NCI-H1092 treated with DMSO at 0.1 percent for 48 hours (cell line): ENCODE results near the gene NPTXR.

Experiments used
- DNase-seq: peaks from one replicate; lab custom pipeline; 2025; lab: John Stamatoyannopoulos, UW

Gene NPTXR

GRCh38 chr22:38843657-38844314 is at the start of gene NPTXR:
TSS of gene NPTXR (minus strand) at chr22:38844028.
- DNase-seq, result peak; percentile 74

DNA sequence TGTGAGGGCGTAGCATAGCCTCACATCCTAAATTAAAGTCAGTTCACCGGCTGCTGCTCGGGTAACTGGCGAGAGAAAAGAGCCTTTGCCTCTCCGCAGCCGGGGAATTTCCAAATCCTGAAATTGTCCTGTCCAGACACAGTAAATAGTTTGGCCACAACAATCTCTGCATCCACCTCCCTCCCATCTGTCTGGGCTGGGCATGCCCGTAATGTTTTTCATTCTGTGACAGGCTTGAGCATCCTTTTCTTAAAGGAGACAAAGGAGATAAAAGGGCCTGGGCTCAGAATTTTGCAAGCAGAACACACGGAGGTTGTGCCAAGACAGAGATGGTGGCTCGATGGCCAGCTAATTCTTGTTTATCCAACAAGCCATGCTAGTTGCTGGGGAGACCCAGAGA is 47.4 kb upstream of the NPTXR start:
- DNase-seq, result no peak

DNA sequence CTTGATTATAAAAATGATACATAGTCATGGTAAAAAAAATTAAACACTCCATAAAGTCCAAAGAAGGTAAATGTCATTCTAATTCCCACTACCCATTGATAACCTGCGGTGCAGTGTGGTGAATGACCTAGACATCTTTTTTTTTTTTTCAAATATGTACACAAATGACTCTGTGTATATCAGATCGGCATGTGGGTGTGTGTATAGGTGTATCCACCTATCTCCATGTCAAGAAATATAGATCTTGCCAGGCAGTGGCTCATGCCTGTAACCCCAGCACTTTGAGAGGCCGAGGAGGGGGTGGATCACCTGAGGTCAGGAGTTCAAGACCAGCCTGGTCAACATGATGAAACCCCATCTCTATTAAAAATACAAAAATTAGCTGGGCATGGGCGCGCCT is 46.5 kb upstream of the NPTXR start:
- DNase-seq, result no peak

DNA sequence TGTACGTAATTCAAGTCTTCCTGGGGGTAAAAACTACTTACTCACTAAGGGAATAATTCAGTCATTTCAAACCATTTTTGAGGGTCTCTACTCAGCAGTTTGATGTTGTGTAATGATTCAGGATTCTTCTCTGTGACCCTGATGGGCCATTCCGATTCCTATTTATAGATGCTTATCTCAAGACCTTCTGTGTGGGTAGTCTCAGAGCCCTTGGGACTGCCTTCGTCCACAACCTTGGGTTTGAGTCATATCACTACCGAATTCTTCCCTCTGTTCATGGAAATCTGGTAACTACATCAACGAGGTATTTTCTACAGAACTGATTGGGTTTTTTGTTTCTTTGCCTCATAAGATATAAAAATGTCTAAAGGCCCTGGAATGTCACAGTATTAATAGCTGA is 42.5 kb upstream of the NPTXR start:
- DNase-seq, result no peak

GRCh38 chr22:38882972-38883622 is 39.3 kb upstream of the NPTXR start:
- no peak for DNase-seq

DNA sequence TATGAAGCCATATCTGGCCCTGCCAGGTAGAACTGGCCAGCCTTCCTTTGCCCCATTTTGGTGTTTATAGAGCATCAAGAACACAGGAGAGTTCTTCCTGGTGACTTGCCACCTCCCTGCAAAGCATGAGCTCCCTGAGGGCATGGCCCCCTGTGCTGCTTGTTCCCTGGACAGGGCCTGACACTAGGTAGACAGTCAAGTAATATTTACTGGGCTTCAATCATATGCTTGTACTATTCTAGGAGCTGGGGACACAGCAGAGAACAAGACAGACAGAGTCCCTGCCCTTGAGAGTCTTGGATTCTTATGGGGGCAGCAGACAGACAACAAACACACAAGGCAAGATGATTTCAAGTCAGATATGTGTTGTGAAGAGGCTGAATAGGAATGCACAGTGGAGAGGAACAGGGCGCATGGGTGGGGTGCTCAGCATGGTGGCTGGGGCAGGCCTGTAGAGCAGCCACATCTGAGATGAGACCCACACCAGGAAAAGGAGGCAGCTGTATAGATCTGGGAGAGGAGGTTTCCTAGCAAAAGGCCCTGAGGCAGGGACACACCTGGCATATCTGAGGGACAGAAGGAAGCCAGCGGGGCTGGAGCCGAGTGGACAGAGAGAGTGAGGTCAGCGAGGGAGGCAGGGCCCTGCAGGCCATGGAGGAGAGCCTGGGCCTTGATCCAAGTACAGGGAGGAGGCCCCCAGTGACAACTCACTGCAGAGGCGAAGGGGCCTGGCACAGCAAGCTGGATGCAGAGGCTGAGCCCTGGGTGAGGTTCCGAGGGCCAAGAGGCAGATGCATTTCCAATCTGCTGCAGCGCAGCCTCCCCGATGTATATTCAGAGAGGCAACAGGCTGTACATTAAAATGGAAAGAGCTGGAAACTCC is 38.4 kb upstream of the NPTXR start:
- no peak for DNase-seq

- DNase-seq, result no peak
These were observed 37.6 kb upstream of the NPTXR start for GRCh38 chr22:38881464-38881871.

DNA sequence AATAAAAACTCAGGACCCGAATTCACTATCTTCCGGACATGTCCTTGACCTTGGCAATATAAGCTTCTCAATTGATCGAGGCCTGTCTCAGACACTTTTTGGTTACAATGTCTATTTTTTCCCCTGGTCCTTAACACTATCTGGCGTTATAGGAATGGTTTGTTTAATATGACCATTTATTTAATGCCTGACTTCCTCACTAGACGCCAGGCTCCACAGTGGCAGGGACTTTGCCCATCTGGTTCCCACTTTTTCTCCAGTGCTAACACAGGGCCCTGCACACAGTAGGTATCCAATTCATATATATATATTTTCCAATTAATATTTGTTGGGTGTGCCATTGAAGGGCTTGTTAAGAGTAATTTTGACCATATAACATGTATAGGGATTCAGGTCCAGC is 36.1 kb upstream of the NPTXR start:
- DNase-seq, result no peak

DNA sequence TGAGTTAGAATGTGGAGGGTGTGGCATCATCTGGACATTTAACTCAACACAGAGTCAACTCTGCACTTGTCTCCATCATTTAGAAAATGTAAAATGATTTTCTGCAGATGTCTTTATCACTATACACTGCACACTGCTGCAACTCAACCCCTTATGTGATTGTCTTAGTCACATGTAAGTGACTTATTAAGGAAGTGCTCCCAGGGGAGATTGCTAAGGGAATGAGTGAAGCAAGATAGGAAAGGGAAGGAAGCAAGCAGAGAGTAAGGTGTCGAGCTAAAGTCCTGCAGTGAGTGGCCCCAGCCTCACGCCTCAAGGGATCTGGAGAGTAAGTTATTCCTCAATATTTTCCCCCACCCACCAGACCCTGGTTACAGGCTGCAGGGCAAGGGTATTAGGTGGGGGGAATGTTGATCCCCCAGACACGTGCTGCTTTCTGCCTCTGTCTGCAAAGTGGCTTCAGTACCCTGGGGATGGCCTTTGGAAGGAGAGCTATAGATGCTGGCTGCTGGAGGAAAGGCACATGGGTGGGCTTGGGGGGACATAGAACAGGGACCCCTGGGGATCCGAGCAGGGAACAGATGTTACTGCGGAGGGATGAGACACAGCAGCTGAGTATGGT is 35.4 kb upstream of the NPTXR start:
- no peak for DNase-seq

GRCh38 chr22:38878001-38878400 is 34.2 kb upstream of the NPTXR start:
- no peak for DNase-seq

DNA sequence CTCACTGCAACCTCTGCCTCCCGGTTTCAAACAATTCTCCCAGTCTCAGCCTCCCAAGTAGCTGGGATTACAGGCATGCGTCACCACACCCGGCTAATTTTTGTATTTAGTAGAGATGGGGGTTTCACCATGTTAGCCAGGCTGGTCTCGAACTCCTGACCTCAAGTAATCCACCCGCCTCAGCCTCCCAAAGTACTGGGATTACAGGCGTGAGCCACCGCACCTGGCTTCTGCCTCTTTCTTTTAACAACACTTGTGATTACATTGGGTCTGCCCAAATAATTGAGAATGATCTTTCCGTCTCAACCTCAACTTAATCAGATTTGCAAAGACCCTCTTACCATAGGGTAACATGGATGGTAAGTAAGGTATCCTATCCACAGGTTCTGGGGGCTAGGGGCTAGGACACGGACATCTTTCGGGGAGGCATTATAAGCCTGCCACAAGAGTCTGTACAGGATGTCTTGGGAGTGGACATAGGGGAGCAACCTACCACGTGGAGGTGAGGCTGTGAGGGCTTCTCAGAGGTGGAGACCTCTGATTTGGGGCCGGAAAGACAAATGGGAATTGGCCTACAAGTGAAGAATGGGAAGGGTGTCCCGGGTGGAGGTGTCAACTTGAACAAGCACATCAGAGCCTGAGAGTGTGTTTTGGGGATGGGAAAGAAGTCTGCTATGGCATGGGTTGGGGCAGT is 30.8 kb upstream of the NPTXR start:
- no peak for DNase-seq

DNA sequence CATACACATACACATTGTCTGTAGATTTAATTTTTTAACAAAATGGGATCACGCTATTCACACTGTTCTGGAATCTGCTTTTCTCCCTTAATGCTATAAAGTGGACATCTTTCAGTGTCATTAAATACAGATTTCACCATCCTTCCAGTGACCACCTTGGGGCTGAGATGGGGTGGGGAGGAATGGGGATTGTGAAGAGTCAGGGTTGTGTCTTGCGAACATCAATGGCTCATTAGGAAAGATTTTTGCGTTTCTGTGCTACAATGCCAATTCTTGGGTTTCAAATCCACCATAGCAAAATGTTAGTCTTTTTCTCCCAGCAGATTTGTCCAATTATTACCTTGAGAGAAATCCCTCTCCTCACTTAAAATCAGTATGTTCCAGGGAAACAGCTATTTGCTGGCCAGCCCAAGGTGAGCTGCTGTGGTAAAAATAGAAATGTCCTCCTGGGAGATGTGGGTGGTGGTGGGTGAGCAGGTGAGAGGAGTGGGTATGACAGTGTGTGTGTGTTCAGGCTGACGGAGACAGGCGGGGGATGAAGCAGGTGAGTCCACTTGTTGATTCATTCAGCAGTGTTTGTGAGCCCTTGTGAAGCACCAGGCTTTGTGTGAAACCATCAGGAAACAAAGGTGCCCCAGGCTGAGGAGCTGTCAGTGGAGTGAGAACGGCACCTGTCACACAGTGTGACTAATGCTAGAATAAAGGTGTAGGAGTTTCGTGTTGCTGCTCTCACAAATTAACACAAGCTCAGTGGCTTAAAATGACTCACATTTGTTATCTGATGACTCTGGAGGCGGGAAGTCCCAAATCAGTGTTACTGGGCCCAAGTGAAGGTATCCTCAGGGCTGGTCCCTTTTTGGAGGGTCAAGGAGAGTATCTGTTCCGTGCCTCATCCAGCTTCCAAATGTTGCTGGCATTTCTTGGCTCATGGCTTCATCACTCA is 29.9 kb upstream of the NPTXR start:
- DNase-seq, result peak; percentile 57

DNA sequence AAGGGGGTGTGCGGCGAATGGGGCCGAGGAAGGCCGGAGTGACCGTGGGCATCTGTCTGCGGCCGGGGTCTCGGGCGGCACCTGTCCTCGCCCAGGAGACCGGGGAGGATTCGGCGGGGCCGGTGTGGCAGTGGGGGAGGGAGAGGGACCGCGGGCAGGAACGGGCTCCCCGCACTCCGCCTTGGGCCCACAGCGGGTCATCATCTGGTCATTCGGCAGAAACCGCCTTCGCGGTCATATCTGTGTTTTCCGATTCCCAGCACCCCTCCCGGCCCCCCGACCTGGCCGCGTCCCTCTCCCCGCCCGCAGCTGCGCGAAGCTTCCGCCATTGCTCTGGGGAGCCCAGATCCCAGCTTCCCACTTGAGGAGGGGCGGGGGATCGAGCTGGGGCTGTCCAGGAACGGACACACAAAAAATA is 29.0 kb upstream of the NPTXR start:
- peak; percentile 59 for DNase-seq

- peak; percentile 92 for DNase-seq
These were observed 28.5 kb upstream of the NPTXR start, which contains the start of gene CBX6 for GRCh38 chr22:38872172-38872830. TSS of gene CBX6 (minus strand) at chr22:38872216. CDS start at chr22:38872190, 26 bp downstream.

- DNase-seq, result peak; percentile 13
These were observed 27.7 kb upstream of the NPTXR start for GRCh38 chr22:38871360-38872171.

- no peak for DNase-seq
These were observed 27.0 kb upstream of the NPTXR start for GRCh38 chr22:38870791-38871359.

DNA sequence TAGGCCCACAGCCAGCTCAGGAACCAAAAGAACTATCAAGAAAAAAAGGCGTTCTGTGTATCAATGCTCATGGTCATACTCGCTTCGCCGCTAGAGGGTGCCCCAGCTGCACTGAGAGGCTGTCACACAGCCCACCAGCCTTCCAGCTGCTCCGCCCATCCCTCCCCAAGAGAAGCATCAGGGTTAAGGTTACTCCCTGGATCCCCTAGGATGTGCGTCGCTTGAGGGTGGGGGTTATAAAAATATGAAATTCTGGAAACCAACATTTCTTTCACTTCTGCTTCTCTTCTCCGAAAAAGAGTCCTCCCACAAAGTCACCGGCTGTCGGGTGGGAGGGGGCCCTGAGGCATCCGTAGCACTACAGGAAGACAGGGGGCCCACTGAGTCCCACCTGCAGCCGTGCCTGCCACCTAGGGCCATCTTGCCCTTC is 26.5 kb upstream of the NPTXR start:
- DNase-seq, result peak; percentile 75

GRCh38 chr22:38869663-38870062 is 25.8 kb upstream of the NPTXR start:
- DNase-seq, result no peak

- peak; percentile 25 for DNase-seq
These were observed 25.1 kb upstream of the NPTXR start for GRCh38 chr22:38868886-38869381.
